AG10803 (cell line): ENCODE results near the gene ABHD16A.
A peak's percentile ranks its signal among the peaks of the same experiment; 100 is the strongest.

Experiments
- DNase-seq: peaks from one replicate; pipeline ENCODE4 v3.0.0; 2010; ENCODE audit warnings: low read depth
- H3K4me3 ChIP-seq: 2 replicates; pipeline ENCODE4 v1.5.1; 2011; ENCODE audit warnings: mild to moderate bottlenecking, low read length, control low read depth
- CTCF ChIP-seq: conservative IDR thresholded peaks from 2 replicates; pipeline ENCODE4 v1.5.1; 2011; ENCODE audit warnings: mild to moderate bottlenecking, low read length, control low read depth, inconsistent platforms

ABHD16A gene

GRCh38 chr6:31658983-31659648 lies 44.0 kb downstream of the ABHD16A start:
- TF ChIP-seq CTCF = no peak
- DNase-seq = no peak
- H3K4me3 ChIP-seq = peak overlapping the region; percentile 92

- no peak for DNase-seq
- no peak overlapping the region for H3K4me3 ChIP-seq
- no peak for TF ChIP-seq CTCF
Observed at GRCh38 chr6:31658158-31658688, 44.9 kb downstream of the ABHD16A start.

GRCh38 chr6:31657406-31658157 lies 45.5 kb downstream of the ABHD16A start:
- no peak overlapping the region for H3K4me3 ChIP-seq
- DNase-seq = no peak
- no peak for TF ChIP-seq CTCF

- no peak within 1 kb of the TSS for H3K4me3 ChIP-seq
- TF ChIP-seq CTCF = no peak
- no peak for DNase-seq
Observed at GRCh38 chr6:31655349-31656237, 47.5 kb downstream of the ABHD16A start, which contains the start of gene APOM. Gene APOM, plus strand, starts transcription at chr6:31655894. Its CDS starts 73 bp downstream, at chr6:31655967.

GRCh38 chr6:31654574-31655348 lies 48.4 kb downstream of the ABHD16A start:
- H3K4me3 ChIP-seq = no peak overlapping the region
- TF ChIP-seq CTCF = no peak
- DNase-seq = no peak

GRCh38 chr6:31652925-31653724 lies 50.0 kb downstream of the ABHD16A start:
- TF ChIP-seq CTCF = peak; percentile 26
- peak overlapping the region; percentile 96 for H3K4me3 ChIP-seq
- no peak for DNase-seq
